Lung (tissue), 12 donors: ENCODE data around the gene ANKRD23. TPM values are rescaled to one million over a fixed set of nuclear protein-coding genes. Genes with fewer than 3 reads are reported as not detected.
A peak's percentile ranks its signal among the peaks of the same experiment; 100 is the strongest.

Source experiments
- ATAC-seq: fragments of 200-7000 bp; cut with Tn5 transposase; one replicate; pipeline ENCODE4 v1.9.1; 2020; ENCODE audit warnings: moderate number of reproducible peaks; ENCODE audit not compliant: insufficient read depth, low FRiP score
- DNase-seq, 3 donors: peaks; one replicate each; pipeline ENCODE4 v3.0.0-alpha.2; 2013 to 2017
- H3K27ac ChIP-seq, 2 donors: one replicate each; pipeline ENCODE4 v1.5.1; 2013; ENCODE audit warnings: mild to moderate bottlenecking in 2 of 2, moderate library complexity in 2 of 2, control low read depth in 1 of 2, inconsistent platforms in 1 of 2, low read depth in 1 of 2, low read length in 1 of 2
- H3K27me3 ChIP-seq, 3 donors: one replicate each; pipeline ENCODE4 v1.5.1; 2013; ENCODE audit warnings: low read length in 2 of 3; ENCODE audit not compliant: control insufficient read depth in 3 of 3, insufficient read depth in 3 of 3
- H3K36me3 ChIP-seq, 4 donors: one replicate each; pipeline ENCODE4 v1.5.1; 2013; ENCODE audit warnings: low read length in 4 of 4, mild to moderate bottlenecking in 1 of 4, moderate library complexity in 1 of 4; ENCODE audit not compliant: control insufficient read depth in 4 of 4, insufficient read depth in 4 of 4
- H3K4me1 ChIP-seq, 5 donors: one replicate each; pipeline ENCODE4 v1.5.1; 2013; ENCODE audit warnings: low read length in 5 of 5, mild to moderate bottlenecking in 2 of 5, moderate library complexity in 1 of 5; ENCODE audit not compliant: control insufficient read depth in 5 of 5, insufficient read depth in 5 of 5
- H3K4me3 ChIP-seq: one replicate; pipeline ENCODE4 v1.5.1; 2013; ENCODE audit warnings: mild to moderate bottlenecking, control low read depth, moderate library complexity
- H3K9ac ChIP-seq, 2 donors: one replicate each; pipeline ENCODE4 v1.5.1; 2013; ENCODE audit warnings: low read length in 2 of 2, control low read depth in 1 of 2; ENCODE audit not compliant: insufficient read depth in 1 of 2
- H3K9me3 ChIP-seq, 4 donors: one replicate each; pipeline ENCODE4 v1.5.1; 2013; ENCODE audit warnings: low read length in 3 of 4, mild to moderate bottlenecking in 1 of 4, moderate library complexity in 1 of 4; ENCODE audit not compliant: control insufficient read depth in 4 of 4, insufficient read depth in 3 of 4
- CTCF ChIP-seq: IDR thresholded peaks from 2 replicates; pipeline ENCODE4 v1.5.1; 2012; ENCODE audit warnings: mild to moderate bottlenecking; ENCODE audit errors: control extremely low read depth, extremely low read depth
- WGBS, 2 donors: extraction: QIAGEN DNeasy Blood & Tissue Kit; methylation state at CpG; one replicate each; pipeline ENCODE4 v1.1.7; 2013; 5-methylcytosine and 5-hydroxymethylcytosine counted together
- polyA plus RNA-seq, 2 donors: library from polyadenylated mRNA; stranded (reverse); fragments of 200-250 nt; gene quantifications; one replicate each; pipeline ENCODE4 v1.2.1, GENCODE V29; 2013
- total RNA-seq, 2 donors: library from RNA; depleted of rRNA in 1 of 2; stranded (reverse); fragments of >200 nt in 1 of 2; gene quantifications; one replicate each; pipeline ENCODE4 v1.2.1, GENCODE V29; 2014 to 2021
- donor health status: control.
- donor health status: control.
- donor health status: Bipolar disorder and iron deficiency.
- donor health status: healthy.
- donor health status: DM: yes; HTN: yes; CAD: no.

ANKRD23 gene
- total and polyA plus RNA-seq, 4 donors, result 1.5 to 6.9 (median 4.4) TPM

DNA sequence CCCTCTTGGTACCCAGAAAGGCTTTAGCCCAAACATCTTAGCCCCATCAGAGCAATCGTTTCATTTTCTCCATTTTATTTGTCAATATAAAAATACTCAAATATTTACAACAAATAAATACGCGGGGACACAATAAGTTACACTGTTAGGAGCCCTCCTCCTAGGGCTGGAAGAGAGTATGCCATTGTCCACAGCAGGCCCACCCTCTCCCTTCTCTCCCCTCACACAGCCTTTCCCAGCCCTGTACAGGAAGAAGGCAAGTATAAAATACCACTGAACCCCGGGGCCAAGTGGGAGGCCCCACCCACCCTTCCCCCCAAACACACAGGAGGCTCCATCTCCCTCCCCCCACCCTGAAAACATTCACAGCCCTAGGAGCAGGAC, 15.9 kb upstream of the ANKRD23 start:
- ATAC-seq (no peak), DNase-seq (no peak)
- 43 to 61% methylated on average over 4 of the region's 4 CpGs for WGBS, 2 donors
- Histone ChIP-seq H3K36me3 (peaks cover 0 to 37% (median 25%) of the 10 kb centered on the region in 4 donors), H3K27ac (peak overlapping the region in 1 of 2 donors; percentile 30), H3K9me3 (no peaks in the 10 kb centered on the region), H3K4me1 (peaks cover 0 to 29% (median 4%) of the 10 kb centered on the region in 5 donors), H3K27me3 (no peaks in the 10 kb centered on the region), H3K4me3 (no peak overlapping the region), H3K9ac (no peak overlapping the region)
- TF ChIP-seq CTCF, result no peak

DNA sequence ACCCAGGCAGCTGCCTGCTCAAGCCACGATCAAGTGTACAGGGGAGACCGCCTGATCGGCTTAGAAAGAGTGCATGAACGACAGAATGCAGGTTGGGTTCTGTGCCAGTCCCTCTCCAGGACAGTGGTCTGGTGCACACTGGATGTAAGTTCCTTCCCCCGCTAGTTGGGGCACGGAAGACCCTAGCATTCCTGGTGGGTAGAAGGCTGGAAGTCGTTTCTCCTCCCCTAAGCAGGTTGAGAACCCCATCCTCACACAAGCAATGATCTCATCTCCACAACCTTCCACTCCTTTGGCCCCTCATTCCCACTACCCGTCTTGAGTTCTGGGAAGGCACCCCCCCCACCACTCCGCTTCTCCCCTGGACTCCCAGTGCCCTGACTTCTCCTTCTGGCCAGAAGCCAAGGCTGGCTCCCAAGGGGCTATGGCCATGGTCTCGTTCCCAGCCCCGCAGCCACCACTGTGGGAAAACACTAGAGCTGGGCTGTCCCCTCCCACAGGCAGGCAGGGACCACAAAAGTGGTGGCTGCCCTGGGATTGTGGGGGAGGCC, 15.4 kb upstream of the ANKRD23 start:
- Histone ChIP-seq H3K4me1 (peaks cover 0 to 29% (median 4%) of the 10 kb centered on the region in 5 donors), H3K27ac (peak overlapping the region in 1 of 2 donors; percentile 65), H3K36me3 (peaks cover 0 to 32% (median 21%) of the 10 kb centered on the region in 4 donors), H3K27me3 (no peaks in the 10 kb centered on the region), H3K9ac (no peak overlapping the region), H3K9me3 (no peaks in the 10 kb centered on the region), H3K4me3 (no peak overlapping the region)
- no peak for TF ChIP-seq CTCF
- DNase-seq, result peak in 2 of 3 donors; percentile 36 to 40
- 64 to 70% methylated on average over 11 of the region's 11 CpGs for WGBS, 2 donors
- ATAC-seq, result no peak

- Histone ChIP-seq H3K4me1 (peaks cover 0 to 29% (median 4%) of the 10 kb centered on the region in 5 donors), H3K9me3 (no peaks in the 10 kb centered on the region), H3K27ac (peak within 1 kb of the TSS; percentile 76 to 91), H3K4me3 (peak within 1 kb of the TSS; percentile 83), H3K27me3 (no peaks in the 10 kb centered on the region), H3K36me3 (peaks cover 0 to 24% (median 19%) of the 10 kb centered on the region in 4 donors), H3K9ac (peak within 1 kb of the TSS; percentile 7 to 73)
- peak; percentile 93 for TF ChIP-seq CTCF
- ATAC-seq, result peak; percentile 98
- peak; percentile 98 to 100 (median 99) for DNase-seq
- WGBS, 2 donors, result 0% methylated on average over 64 to 81 of the region's 81 CpGs
These were observed 14.0 kb upstream of the ANKRD23 start, which contains the start of gene ANKRD39 for GRCh38 chr2:96857667-96858372. Gene ANKRD39 (minus strand): TSS chr2:96858016. CDS start chr2:96857987, 29 bp downstream.
